ENCODE results near the gene TTC28.
"Not testable (repeated sequence)": the region's sequence is repeated elsewhere in the genome, so short reads cannot be mapped to it uniquely, and the experiment has no call there.

The TTC28 gene

DNA sequence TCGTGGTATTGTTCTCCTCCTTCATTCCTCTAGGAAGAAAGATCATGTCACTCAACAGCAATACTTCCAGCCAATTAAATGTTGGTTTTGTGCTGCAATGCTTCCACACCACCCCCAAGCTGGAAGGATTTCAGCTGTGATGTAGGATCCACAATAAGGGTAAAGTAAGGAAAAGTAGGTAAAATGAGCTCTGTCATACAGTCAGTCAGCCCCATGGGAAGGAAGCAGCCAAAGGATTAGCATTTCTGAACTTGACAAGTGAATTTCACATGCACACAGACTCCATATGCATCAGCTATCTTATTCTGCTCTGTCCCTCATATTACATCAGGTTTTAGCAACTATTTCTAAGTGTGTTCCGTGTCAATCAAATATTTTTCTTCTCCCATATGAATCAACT is 197.9 kb downstream of the TTC28 start:
- Mint-ChIP-seq H3K9me3 (no peaks in the 10 kb centered on the region), H3K36me3 (ENCODE audit: low read depth) (no peaks in the 10 kb centered on the region), H3K27me3 (ENCODE audit: low read depth) (no peaks in the 10 kb centered on the region), H3K4me3 (no peak overlapping the region), H3K4me1 (peaks cover 11% of the 10 kb centered on the region), H3K27ac (no peak overlapping the region)
- TF ChIP-seq, protein P1, sequence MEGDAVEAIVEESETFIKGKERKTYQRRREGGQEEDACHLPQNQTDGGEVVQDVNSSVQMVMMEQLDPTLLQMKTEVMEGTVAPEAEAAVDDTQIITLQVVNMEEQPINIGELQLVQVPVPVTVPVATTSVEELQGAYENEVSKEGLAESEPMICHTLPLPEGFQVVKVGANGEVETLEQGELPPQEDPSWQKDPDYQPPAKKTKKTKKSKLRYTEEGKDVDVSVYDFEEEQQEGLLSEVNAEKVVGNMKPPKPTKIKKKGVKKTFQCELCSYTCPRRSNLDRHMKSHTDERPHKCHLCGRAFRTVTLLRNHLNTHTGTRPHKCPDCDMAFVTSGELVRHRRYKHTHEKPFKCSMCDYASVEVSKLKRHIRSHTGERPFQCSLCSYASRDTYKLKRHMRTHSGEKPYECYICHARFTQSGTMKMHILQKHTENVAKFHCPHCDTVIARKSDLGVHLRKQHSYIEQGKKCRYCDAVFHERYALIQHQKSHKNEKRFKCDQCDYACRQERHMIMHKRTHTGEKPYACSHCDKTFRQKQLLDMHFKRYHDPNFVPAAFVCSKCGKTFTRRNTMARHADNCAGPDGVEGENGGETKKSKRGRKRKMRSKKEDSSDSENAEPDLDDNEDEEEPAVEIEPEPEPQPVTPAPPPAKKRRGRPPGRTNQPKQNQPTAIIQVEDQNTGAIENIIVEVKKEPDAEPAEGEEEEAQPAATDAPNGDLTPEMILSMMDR (IDR thresholded peaks at IDR 0.05; ENCODE audit: unreplicated experiment in 3 of 3): no peak

DNA sequence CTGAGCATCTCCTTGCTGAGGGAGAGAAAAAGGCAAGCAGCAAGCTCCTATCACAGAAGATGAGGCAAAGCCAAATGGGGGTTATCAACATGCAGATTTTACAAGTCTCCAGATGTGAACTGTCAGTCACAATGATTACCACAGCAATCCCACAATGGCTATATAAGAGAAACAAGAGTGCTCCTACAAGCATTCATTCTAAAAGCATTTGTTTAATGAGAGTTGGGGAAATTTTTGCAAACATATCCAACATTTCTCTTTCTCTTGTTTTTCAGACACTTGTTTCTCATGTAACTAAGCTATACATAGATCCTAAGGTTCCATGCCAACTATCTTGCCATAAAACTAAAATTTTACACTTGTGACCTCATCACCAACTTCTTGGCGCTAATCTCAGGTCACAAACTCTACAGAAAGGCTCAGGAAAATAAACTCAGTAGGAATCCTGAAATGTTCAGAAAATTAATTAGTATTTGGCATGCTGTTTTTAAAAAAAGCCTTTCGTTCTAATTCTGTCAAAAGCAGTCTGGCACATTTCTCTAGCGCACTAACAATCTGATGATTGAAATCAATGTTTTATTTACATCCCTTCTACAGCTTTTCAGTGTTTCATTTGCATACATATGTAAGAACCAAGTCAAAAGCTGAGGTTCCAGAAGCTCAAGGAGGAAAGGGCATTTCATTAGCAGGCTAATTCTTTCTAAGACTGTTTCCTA is 199.5 kb downstream of the TTC28 start:
- no peaks in the 10 kb centered on the region for H3K36me3 Mint-ChIP-seq (ENCODE audit: low read depth)
- H3K27me3 Mint-ChIP-seq (ENCODE audit: low read depth): no peaks in the 10 kb centered on the region
- H3K9me3 Mint-ChIP-seq: no peaks in the 10 kb centered on the region
- peak overlapping the region in 1 of 3 experiments; percentile 39 for H3K27ac Mint-ChIP-seq
- H3K4me1 Mint-ChIP-seq: peaks cover 11% of the 10 kb centered on the region
- TF ChIP-seq, protein P1 (IDR thresholded peaks at IDR 0.05; ENCODE audit: unreplicated experiment in 3 of 3): no peak
- H3K4me3 Mint-ChIP-seq: no peak overlapping the region

DNA sequence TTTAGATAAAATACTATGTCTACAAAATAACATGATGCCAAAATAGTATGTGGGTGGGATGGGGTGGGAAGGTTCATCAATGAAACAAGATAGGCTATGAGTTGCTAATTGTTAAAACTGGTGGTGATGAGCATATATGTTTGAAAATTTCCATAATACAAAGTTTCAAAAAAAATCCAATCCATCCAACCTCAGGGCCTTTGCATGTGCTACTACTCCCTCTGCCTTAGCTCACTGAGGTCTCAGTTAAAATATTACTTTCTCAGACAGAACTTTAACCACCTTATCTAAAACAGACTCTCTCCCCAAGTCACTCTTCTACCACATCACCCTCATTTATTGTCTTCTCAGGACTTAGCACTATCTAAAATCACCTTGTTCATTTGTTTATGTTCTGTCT is 201.1 kb downstream of the TTC28 start:
- peaks cover 11% of the 10 kb centered on the region for H3K4me1 Mint-ChIP-seq
- no peaks in the 10 kb centered on the region for H3K27me3 Mint-ChIP-seq (ENCODE audit: low read depth)
- no peaks in the 10 kb centered on the region for H3K36me3 Mint-ChIP-seq (ENCODE audit: low read depth)
- H3K4me3 Mint-ChIP-seq: no peak overlapping the region
- no peak overlapping the region for H3K27ac Mint-ChIP-seq
- no peaks in the 10 kb centered on the region for H3K9me3 Mint-ChIP-seq
- TF ChIP-seq, protein P1 (IDR thresholded peaks at IDR 0.05; ENCODE audit: unreplicated experiment in 3 of 3): no peak

DNA sequence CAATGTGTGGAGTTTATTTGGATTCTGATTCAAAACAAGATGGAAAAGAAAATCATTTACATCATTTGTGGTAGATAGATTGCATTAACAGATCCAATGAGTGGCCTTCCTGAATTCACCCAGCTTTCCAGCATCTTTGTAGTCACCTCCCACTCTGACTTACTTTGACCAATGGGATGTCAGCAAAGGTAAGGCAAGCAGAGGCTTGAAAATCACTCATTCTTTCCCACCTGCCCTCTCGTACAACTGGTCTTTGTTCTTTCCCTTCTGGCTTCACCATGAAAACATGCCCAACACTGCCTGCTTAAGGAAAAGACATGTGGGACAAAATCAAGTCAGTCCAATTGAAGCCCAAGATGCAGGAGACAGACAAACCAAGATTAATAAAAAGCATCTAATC is 202.1 kb downstream of the TTC28 start:
- no peak overlapping the region for H3K4me3 Mint-ChIP-seq
- H3K9me3 Mint-ChIP-seq: no peaks in the 10 kb centered on the region
- H3K36me3 Mint-ChIP-seq (ENCODE audit: low read depth): no peaks in the 10 kb centered on the region
- peaks cover 11% of the 10 kb centered on the region for H3K4me1 Mint-ChIP-seq
- no peaks in the 10 kb centered on the region for H3K27me3 Mint-ChIP-seq (ENCODE audit: low read depth)
- no peak overlapping the region for H3K27ac Mint-ChIP-seq
- TF ChIP-seq, protein P1 (IDR thresholded peaks at IDR 0.05; ENCODE audit: unreplicated experiment in 3 of 3): no peak

DNA sequence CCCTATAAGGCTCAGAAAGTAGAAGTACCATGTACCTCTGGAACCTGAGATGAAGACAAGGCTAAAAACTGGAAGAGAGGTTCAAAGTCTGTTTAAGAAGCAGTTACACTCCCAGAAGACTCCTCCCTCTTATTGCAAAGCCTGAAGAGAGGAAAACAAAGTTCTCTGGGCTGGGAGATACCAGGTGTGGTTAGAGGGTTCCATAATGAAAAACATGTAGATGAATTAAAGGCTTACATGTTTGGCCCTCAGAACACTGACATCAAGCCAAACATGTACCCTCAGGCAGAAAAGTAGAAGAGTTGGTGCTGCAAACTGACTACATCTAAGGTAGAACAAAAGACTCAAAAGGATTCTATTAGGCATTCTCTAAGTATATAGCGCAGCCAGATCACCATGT is 205.3 kb downstream of the TTC28 start:
- no peak overlapping the region for H3K4me3 Mint-ChIP-seq
- TF ChIP-seq, protein P1 (IDR thresholded peaks at IDR 0.05; ENCODE audit: unreplicated experiment in 3 of 3): no peak
- no peak overlapping the region for H3K27ac Mint-ChIP-seq
- no peaks in the 10 kb centered on the region for H3K27me3 Mint-ChIP-seq (ENCODE audit: low read depth)
- peaks cover 19% of the 10 kb centered on the region for H3K4me1 Mint-ChIP-seq
- H3K9me3 Mint-ChIP-seq: no peaks in the 10 kb centered on the region
- H3K36me3 Mint-ChIP-seq (ENCODE audit: low read depth): no peaks in the 10 kb centered on the region

DNA sequence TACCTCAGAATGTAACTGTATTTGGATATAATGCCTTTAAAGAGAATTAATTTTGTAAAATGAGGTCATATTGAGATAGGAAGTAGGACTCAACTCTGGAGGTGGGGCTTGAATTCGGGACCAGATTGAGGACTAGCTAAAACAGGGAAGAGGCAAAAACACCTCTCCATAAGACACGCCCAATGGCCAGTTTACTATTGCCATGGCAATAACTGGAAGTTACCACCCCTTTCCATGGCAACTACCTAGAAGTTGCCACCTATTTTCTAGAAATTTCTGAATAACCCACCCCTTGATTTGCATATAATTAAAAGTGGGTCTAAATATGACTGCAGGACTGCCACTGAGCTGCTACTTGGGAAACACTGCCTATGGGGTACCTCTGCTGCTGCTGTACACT is 206.4 kb downstream of the TTC28 start:
- H3K4me3 Mint-ChIP-seq: no peak overlapping the region
- no peaks in the 10 kb centered on the region for H3K27me3 Mint-ChIP-seq (ENCODE audit: low read depth)
- TF ChIP-seq, protein P1 (IDR thresholded peaks at IDR 0.05; ENCODE audit: unreplicated experiment in 3 of 3): no peak
- no peaks in the 10 kb centered on the region for H3K36me3 Mint-ChIP-seq (ENCODE audit: low read depth)
- H3K27ac Mint-ChIP-seq: no peak overlapping the region
- H3K9me3 Mint-ChIP-seq: no peaks in the 10 kb centered on the region
- peaks cover 19% of the 10 kb centered on the region for H3K4me1 Mint-ChIP-seq

DNA sequence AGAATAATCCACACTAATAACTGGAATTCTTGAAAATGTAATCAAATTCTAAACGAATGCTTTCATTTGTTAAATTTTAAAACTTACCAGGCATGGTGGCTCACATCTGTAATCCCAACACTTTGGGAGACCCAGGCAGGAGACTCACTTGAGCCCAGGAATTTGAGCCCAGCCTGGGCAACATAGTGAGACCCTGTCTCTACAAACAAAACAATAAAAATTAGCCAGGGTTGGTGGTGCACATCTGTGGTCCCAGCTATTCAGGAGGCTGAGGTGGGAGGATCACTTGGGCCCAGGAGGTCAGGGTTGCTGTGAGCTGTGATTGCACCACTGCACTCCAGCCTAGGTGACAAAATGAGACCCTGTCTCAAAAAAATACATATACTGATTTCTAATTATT is 212.6 kb downstream of the TTC28 start:
- H3K9me3 Mint-ChIP-seq; H3K36me3 Mint-ChIP-seq (ENCODE audit: low read depth); H3K27me3 Mint-ChIP-seq (ENCODE audit: low read depth); H3K4me3 Mint-ChIP-seq: not testable (repeated sequence)
- peak overlapping the region in 1 of 3 experiments; percentile 59 for H3K27ac Mint-ChIP-seq
- H3K4me1 Mint-ChIP-seq: peaks cover 44% of the 10 kb centered on the region

Data from nephron (organoid).